Uterus (tissue), 4 donors: ENCODE results near the gene ABCB1. TPM values are rescaled to one million over a fixed set of nuclear protein-coding genes. Genes with fewer than 3 reads are reported as not detected.

Experiments used
- DNase-seq, 2 donors: peaks; one replicate each; pipeline ENCODE4 v3.0.0-alpha.2; 2019 to 2020
- H3K27ac ChIP-seq, 2 donors: fragments of 200-600 bp; sonication (generic); 1 replicate in 1 of 2; 2 replicates in 1 of 2; pipeline ENCODE4 v1.5.1; 2016 to 2018
- H3K27me3 ChIP-seq, 2 donors: fragments of 200-600 bp; sonication (generic); one replicate each; pipeline ENCODE4 v1.5.1; 2018 to 2019; ENCODE audit warnings: control low read depth in 1 of 2
- H3K36me3 ChIP-seq, 2 donors: fragments of 200-600 bp; sonication (generic); one replicate each; pipeline ENCODE4 v1.5.1; 2019; ENCODE audit warnings: control low read depth in 1 of 2
- H3K4me1 ChIP-seq, 2 donors: fragments of 200-600 bp; sonication (generic); one replicate each; pipeline ENCODE4 v1.5.1; 2018 to 2019; ENCODE audit warnings: control low read depth in 1 of 2
- H3K4me3 ChIP-seq, 2 donors: fragments of 200-600 bp; sonication (generic); 1 replicate in 1 of 2; 2 replicates in 1 of 2; pipeline ENCODE4 v1.5.1; 2018 to 2019; ENCODE audit warnings: mild to moderate bottlenecking in 1 of 2
- H3K9me3 ChIP-seq, 2 donors: fragments of 200-600 bp; sonication (generic); one replicate each; pipeline ENCODE4 v1.5.1; 2019; ENCODE audit warnings: control low read depth in 1 of 2
- POLR2A ChIP-seq, 2 donors: fragments of 450-650 bp; IDR thresholded peaks; one replicate each; pipeline ENCODE4 v1.6.1; 2016; ENCODE audit warnings: antibody characterized with exemption in 2 of 2, mild to moderate bottlenecking in 1 of 2, moderate library complexity in 1 of 2
- intact Hi-C: fragments of 100-400 bp; cut with DNase I; formaldehyde crosslinking; loops from one replicate; pipeline ENCODE4 v1.15.1; 2023; ENCODE audit warnings: low total_unique reads
- total RNA-seq, 4 donors: library from RNA; depleted of rRNA in 3 of 4; stranded (reverse); fragments of >200 nt in 3 of 4; gene quantifications; one replicate each; pipeline versions ENCODE4 v1.1.0 to v1.2.4, GENCODE V29; 2014 to 2023
- TF ChIP-seq, protein P1 (sequence below), 4 experiments: fragments of 200-600 bp in 2 of 4; fragments of 450-650 bp in 2 of 4; sonication (generic) in 2 of 4; IDR thresholded peaks; one replicate each; pipeline ENCODE4 v1.5.1; 2016 to 2019; ENCODE audit warnings: antibody characterized with exemption in 4 of 4, mild to moderate bottlenecking in 2 of 4, moderate library complexity in 1 of 4
- donor health status: DM: yes; HTN: yes; CAD: no.

ABCB1 gene
- total RNA-seq, 4 donors from 2014 or later: 7.9 to 68.1 (median 35.6) TPM

DNA sequence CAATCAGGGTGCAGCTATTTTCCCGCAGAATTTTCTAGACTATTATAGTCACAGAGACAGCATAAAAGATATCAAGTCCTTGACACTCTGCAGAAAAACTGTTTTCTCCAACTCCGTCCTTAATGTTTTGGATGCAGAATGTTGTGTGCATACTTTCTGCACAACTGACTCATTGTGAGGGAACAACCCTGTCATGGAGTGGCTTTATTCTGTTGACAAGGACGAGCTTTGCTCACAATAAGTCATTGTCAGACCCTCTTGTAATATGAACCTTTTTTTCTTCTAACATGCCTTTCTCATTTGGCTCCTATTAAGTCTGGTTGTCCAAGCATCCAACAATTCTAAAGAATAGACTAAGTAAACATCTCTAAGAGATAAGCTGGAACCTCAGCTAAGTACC is 142.5 kb downstream of the ABCB1 start:
- Histone ChIP-seq H3K9me3 (no peaks in the 10 kb centered on the region), H3K27ac (no peak overlapping the region), H3K27me3 (no peaks in the 10 kb centered on the region), H3K4me1 (no peaks in the 10 kb centered on the region), H3K4me3 (no peak overlapping the region), H3K36me3 (no peaks in the 10 kb centered on the region)
- intact Hi-C loops: no loop called here
- no peak for TF ChIP-seq POLR2A (IDR thresholded peaks at IDR 0.05)
- TF ChIP-seq, protein P1, sequence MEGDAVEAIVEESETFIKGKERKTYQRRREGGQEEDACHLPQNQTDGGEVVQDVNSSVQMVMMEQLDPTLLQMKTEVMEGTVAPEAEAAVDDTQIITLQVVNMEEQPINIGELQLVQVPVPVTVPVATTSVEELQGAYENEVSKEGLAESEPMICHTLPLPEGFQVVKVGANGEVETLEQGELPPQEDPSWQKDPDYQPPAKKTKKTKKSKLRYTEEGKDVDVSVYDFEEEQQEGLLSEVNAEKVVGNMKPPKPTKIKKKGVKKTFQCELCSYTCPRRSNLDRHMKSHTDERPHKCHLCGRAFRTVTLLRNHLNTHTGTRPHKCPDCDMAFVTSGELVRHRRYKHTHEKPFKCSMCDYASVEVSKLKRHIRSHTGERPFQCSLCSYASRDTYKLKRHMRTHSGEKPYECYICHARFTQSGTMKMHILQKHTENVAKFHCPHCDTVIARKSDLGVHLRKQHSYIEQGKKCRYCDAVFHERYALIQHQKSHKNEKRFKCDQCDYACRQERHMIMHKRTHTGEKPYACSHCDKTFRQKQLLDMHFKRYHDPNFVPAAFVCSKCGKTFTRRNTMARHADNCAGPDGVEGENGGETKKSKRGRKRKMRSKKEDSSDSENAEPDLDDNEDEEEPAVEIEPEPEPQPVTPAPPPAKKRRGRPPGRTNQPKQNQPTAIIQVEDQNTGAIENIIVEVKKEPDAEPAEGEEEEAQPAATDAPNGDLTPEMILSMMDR (IDR thresholded peaks at IDR 0.05): no peak
- DNase-seq: no peak

DNA sequence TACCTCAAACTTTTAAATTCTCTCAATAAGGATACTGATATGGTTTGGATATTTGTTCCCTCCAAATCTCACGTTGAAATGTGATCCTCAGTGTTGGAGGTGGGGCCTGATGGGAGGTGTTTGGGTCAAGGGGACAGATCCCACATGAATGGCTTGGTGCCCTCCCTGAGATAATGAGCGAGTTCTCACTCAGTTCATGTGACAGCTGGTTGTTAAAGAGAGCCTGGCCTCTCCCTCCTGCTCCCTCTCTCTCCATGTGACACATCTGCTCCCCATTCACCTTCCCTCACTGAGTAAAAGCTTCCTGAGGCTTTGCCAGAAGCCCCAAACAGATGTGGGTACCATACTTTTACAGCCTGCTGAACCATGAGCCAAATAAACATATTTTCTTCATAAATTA is 144.4 kb downstream of the ABCB1 start:
- no peaks in the 10 kb centered on the region for H3K36me3 ChIP-seq
- H3K27me3 ChIP-seq: no peaks in the 10 kb centered on the region
- no peaks in the 10 kb centered on the region for H3K4me1 ChIP-seq
- no peaks in the 10 kb centered on the region for H3K9me3 ChIP-seq
- H3K4me3 ChIP-seq: no peak overlapping the region
- intact Hi-C loops: no loop called here
- DNase-seq: no peak
- TF ChIP-seq, protein P1 (IDR thresholded peaks at IDR 0.05): no peak
- TF ChIP-seq POLR2A (IDR thresholded peaks at IDR 0.05): no peak
- no peak overlapping the region for H3K27ac ChIP-seq

Other genes with a start within 250 kb of the ABCB1 start
- gene ABCB4, start 125.2 kb downstream of the ABCB1 start, total RNA-seq: 1 to 10 TPM in 2 of 4 donors, under 1 TPM in 1, not detected in 1; 0.29 to 2.4 (median 1.1) TPM
- 10 to 100 TPM in 2 of 4 donors, 1 to 10 TPM in 2; 3.2 to 34.8 (median 10.0) TPM for gene RUNDC3B, start 27.5 kb upstream of the ABCB1 start, total RNA-seq